GM21381 (cell line): ENCODE results near the gene SPECC1L.
"Not testable (repeated sequence)": the region's sequence is repeated elsewhere in the genome, so short reads cannot be mapped to it uniquely, and the experiment has no call there.

Source experiments
- ATAC-seq: cut with Tn5 transposase; IDR thresholded peaks from one replicate; pipeline ENCODE4 v1.9.1; 2021; ENCODE audit warnings: mild to moderate bottlenecking, moderate library complexity; ENCODE audit not compliant: unreplicated experiment

SPECC1L gene

DNA sequence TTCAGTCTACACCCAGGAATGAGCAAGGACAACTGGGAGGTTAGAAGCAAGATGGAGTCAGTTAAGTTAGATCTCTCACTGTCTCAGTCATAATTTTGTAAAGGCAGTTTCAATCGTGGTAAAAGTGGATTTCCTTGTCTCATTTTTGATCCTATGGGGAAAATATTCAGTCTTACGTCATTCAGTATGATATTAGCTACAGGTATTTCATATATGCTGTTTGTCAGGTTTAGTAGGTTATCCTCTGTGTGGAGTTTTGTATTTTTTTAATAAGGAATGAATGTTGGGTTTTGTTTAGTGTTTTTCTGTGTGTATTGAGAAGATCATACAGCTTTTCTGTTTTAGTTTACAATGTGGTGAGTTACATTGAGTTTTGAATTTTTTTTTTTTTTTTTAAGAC lies 11.8 kb downstream of the SPECC1L start:
- no peak for ATAC-seq

DNA sequence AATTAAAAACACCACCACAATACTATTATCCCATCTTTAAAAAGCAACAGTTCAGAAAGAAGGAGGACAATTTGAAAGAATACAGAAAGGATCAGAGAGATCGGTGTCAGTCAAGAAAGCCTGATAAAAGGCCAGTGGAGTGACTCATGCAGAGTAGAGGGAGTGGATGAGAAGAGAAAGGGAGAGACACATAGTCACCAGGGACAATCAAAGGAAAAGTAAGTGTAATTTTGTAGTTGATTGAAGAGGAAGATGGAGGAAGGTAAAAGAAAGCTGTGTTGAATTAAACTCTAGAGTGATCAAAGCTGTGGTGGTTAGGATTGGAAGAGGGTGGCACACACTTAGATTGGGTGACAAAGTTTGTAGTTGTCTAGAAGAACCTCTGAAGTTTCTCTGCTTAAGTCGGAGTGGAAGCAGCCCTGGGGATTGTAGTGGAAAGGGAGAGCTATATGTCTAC lies 14.1 kb downstream of the SPECC1L start:
- no peak for ATAC-seq

DNA sequence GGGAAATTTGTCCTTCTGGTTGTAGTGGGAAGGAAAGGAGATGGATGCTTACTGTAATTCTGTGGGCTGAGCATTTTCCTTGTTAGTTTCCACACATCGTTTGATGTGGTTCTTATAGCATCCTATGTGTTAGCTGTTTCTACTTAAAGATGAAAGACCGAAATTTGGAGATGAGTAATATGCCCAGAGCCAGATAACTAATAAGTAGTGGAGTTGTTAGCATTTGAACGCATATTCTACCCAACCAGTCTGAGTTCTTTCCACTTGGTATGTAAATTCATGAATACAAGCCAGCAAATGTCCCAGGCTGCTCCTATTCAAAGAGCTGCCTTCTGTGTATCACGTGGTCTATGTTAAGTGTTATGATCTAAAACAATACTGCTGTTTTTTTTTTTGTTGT lies 14.6 kb downstream of the SPECC1L start:
- no peak for ATAC-seq

DNA sequence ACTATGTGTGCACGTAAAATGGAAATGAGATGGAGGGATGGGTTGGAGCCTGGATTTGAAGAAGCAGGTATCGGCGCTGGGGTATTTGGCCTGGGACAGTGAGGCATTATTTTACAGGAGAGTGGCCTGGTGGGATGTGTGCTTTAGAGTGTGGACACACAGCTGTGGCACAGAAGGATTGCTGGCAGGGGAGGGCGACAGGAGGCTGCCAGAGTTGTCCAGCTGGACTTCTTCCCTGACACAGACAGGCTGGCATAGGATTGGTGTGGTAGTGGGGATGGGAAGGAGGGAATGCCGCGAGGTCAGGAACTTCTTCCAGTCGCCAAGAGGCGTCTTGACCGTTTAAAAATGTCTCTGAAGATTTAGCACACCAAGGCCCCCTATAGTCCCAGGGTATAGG lies 16.6 kb downstream of the SPECC1L start:
- not testable (repeated sequence) for ATAC-seq

DNA sequence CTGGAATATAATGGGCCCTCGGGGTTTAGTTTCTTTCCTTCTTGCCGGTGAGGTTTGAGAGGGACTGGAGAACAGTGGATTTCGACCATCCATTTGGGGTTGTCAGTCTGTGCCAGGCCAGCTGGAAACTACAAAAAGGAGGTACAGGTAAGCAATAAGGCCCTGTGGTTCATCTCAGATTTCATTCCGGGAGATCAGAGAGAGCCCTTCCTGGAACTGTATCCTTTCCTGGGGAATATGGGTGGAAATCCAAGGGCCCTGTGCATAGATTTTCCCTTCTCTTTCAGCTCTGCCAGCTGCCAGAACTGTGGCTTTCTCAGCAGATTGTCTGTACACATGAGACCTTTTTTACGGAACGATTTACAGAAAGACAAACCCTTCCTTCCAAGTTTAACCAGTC lies 17.2 kb downstream of the SPECC1L start:
- ATAC-seq = not testable (repeated sequence)

DNA sequence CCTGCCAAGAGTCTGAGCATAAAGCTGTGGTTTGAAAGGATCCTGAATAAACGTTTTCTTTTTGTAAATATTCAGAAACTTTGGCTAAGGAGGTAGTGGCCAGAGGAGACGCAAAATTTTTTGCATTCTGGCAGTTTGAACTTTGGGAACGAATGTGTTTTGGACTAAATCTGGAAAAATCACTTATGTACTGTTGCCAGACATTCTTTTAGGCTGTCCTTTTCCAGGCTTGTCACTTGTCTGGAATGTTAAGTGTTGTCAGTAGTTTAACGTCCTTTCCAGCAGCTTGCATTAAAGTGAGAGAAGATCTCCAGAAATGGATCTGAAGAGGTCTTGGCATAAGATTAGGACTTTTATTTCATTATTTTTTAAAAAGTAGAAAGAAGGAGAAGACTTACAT lies 18.5 kb downstream of the SPECC1L start:
- no peak for ATAC-seq

DNA sequence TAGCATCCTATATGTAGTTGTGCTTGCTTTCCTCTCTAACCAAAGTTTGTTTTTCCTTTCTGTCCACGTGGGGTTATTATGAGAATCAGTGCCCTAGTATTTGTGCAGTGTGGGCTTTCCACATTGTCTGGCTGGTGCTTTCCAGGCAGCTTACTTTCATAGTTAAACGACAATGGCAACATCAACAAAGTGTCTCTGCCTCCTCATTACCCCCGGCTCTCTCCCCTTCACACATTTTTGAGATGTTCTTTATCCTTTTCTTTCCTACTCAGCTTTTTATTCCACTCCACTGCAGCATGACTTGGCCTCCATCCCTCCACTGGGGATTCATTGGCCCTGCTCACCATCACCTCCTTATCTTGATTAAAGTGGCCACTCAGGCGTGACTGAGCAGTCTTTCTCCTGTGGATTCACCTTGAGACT lies 19.1 kb downstream of the SPECC1L start:
- ATAC-seq = no peak

DNA sequence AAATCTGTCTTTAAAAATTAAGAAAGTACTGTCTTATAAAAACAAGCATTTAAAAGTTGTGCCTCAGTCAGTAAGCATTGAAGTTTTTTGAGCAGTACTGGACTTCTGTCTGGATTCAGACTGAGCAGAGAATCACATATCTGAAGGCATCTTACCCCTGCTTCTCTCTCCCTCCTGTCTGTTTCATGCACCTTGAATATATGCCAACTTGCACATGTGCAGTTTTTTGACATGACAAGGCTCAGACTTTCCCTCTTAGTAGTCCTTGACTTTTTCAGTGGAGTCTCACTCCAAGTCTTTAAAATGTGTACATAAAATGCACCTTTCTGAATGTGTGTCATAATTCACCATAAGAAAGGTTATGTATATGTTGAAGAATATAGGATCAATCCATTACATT lies 19.8 kb downstream of the SPECC1L start:
- ATAC-seq = no peak

DNA sequence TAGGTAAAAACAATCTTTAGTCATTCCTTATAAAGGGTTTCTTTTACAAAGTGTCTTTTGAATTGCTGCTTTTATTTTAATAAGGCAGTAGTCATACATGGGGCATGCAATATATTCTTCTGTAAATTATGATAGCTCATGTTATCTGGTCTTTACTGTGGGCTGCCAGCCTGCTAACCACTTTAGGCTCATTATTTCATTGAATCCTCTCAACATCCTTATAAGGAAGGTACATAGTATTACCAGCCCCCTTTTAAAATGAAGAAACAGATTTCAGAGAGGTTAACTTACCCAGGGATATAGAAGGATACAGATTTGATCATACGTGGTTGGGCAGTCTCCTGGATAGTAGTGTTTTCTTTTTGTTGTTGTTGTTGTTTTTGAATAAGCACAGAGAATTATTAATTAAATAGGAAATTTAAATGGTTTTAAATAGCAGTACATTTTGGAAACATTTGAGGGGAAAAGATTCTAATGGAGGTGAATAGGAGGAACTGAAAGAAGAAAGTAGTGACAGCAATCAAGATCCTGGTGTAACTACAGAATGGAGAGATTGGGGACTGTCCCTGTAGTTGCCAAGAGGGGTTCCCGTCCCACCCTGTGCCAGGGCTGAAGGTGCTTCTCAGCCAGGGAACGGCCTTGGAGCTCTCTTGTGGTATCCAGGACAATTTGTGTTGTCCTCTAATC lies 21.0 kb downstream of the SPECC1L start:
- no peak for ATAC-seq

DNA sequence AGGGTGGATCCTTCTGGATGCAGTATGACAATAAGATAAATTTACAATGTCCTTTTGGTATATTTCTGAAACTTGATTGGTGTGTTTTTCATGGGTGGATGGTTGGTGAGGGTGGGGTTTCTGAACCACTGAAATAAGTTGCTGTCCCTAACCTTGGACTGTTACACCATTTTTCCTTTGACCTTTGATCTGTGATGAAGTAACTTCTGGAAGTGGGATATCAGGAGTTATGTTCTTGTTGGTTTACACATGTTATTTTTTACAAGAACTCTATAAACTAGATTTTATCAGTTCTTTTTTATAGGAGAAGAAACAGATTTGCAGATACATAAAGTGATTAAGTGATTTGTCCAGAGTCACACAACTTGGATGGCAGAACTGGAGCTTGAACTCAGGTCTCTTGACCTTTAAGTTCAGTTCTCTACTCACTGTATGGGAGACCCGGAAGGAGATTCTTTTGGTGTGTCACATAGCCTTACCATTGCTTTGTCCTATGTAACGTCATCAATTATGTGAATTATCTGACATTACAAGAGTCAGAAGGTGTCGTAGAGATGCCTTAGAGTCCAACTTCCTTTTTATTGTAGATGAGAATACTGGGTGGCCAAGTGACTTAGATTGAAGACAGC lies 21.7 kb downstream of the SPECC1L start:
- ATAC-seq = not testable (repeated sequence)

DNA sequence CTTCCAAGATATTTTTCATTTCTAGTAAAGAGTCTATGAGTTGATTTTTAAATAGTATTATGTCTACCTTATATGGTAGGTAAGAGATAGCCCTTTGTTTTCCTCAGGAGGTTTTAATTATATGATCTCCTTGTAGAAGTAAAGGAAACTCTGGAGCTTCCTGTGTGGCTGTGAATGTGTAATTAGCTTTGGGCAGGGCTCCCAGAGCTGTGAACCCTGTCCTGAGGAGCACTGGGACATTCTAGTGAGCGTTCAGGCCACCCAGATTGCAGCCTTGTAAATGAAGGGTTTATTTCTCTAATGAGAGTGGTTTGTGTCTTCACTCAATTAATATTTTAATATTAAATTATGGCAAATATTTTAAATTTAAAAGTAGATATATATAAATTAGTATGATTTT lies 24.3 kb downstream of the SPECC1L start:
- not testable (repeated sequence) for ATAC-seq

DNA sequence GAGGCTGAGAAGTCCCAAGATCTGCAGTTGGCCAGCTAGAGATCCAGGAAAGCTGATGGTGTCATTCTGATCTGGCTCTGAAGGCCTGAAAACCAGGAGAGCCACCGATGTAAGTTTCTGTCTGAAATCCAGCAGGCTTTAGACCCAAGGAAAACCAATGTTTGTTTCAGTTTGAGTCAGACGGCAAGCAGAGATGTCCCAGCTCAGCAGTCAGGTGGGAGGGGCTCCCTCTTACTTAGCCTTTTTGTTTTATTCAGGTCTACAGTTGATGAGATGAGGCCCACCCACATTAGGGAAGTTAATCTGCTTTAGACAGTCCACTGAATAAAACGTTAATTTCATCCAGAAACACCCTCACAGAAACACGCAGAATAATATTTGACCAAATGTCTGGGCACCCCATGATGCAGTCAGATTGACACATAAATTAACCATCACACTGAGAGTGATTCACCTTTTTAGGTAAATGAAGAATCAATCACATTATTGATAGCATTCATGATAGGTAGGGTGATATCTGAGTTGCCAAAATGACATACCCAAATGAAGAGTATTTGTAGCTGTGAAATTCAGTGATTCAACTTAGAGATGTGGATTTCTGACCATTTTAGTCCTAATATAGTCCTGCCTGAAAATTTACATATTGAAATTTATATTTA lies 28.0 kb downstream of the SPECC1L start:
- ATAC-seq = not testable (repeated sequence)

DNA sequence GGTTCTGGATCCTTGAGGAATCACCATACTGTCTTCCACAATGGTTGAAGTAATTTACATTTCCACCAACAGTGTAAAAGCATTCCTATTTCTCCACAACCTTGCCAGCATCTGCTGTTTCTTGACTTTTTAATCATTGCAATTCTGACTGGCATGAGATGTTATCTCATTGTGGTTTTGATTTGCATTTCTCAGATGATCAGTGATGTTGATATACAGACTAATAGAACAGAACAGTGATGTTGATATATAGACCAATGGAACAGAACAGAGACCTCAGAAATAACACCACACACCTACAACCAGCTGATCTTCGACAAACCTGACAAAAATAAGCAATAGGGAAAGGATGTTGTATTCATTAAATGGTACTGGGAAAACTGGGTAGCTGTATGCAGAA lies 29.9 kb downstream of the SPECC1L start:
- ATAC-seq = not testable (repeated sequence)

DNA sequence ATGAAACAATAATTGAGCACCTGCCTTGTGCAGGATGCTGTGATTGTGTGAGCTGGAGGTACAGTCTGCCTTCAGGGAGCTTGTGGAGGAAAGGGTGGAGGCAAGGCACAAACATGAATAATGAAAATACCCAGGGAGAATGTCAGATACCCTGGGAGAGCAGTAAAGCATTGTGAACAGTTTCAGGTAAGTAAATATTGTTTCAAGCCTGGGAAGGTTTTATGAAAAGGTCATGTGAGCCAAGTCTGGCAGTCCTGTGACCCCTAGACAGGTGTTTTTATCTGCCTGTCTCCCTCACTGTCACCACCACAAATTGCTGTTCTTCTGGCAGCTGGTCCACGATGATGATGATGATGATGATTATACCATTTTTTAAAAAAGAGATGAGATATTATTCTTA lies 32.0 kb downstream of the SPECC1L start:
- ATAC-seq = no peak

DNA sequence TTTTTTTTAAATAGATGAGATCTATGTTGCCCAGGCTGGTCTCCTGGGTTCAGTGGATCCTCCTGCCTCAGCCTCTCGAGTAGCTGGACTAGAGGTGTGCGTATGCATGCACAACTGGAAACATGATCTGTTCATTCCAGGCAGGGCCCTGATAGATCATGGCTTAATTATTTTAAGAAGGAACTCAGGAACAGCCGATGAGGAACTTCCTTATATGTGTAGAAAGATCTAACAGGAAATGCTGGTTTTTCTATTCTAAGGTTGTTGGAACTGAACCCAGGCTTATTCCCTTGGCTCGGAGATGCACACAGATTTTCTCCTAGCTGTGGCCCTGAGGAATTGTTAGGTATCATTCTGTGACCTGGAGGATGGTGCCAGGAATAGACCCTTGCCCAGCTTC lies 32.4 kb downstream of the SPECC1L start:
- no peak for ATAC-seq

DNA sequence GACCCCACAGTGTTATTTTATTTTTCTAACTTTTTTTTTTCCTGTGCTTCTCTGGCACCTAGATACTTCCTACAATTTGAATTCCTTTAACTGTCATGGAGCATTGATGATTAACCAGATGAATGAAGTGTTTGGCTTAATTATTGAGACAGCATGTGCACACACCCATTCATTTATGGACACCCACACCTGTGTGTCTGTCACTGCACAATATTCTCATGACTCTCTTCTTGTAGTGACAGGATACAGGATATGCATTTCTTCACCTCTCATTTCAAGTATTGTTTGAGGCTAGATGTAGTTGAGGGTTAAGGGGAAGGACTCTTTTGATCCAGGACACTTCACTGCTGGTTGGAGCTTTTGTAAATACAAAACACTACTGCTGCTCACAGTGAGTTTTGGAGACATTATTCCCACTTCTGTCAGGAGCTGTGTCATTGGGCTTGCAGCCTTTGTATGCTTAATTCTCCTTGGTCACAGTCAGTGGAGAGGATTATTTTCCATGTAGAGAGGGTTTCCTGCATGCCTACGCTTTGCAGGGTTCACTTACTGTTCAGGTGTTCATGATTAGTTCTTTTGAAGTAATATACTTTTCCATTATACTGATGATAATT lies 33.5 kb downstream of the SPECC1L start:
- ATAC-seq = no peak

DNA sequence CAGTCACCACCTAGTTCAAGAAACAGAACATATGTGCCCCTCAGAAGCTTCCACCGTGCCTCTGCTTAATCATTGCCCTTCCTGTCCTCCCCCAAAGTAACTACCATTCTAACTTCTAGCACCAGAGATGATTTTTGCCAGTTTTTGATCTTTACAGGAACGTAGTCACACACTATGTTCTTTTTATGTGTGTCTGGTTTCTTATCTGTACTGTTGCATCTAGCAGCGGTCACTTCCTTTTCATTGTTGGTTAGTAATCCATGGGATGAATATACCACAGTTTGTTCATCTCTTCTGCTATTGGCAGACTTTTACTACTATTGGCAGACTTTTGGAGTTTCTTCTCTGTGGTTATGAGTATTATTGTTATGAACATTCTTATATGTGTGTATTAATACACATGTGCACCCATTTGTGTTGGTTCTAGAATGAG lies 34.6 kb downstream of the SPECC1L start:
- no peak for ATAC-seq

DNA sequence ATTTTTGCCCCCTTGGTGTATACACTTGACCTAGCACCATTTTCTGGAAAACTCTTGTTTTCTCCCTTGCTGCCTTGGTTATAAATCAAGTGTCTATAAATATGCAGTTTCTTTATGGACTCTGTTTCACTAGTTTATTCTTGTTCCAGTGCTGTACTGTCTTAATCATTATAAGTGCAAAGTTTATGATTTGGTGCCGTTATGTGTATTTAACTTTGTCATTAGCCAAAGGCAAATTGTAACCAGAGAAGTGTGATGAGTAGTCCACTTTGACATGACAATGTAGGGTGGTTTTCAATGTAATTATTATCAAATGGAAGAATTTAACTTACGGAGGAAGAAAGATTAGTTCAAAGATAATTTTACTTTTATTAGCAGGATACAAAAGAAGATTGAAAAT lies 40.3 kb downstream of the SPECC1L start:
- ATAC-seq = no peak

DNA sequence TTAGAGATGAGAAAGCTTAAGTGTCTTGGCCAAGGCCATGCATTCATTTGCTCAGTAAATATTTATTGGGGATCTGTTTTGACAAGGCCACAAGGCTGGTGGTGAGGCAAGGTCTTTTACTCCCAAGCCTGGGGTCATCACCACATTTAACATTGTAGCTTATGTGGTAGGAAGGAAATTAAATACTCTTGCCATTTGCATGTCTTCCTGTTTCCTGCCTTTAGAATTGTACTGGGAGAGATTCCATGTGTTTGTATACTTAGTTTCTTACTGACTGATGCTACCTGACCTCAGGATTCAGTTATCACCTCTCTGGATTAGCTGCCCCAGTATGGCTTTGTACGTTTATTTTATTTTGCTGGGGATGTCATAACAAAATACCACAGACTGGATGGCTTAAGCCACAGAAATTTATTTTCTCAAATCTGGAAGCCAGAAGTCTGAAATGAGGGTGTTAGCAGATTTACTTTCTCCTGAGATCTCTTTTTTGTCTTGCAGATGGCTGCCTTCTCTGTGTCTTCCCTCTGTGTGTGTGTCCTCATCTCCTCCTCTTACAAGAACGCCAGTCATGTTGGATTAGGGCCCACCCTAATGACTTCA lies 44.8 kb downstream of the SPECC1L start:
- no peak for ATAC-seq

DNA sequence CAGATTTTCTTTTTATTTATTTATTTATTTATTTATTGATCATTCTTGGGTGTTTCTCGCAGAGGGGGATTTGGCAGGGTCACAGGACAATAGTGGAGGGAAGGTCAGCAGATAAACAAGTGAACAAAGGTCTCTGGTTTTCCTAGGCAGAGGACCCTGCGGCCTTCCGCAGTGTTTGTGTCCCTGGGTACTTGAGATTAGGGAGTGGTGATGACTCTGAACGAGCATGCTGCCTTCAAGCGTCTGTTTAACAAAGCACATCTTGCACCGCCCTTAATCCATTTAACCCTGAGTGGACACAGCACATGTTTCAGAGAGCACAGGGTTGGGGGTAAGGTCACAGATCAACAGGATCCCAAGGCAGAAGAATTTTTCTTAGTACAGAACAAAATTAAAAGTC lies 45.6 kb downstream of the SPECC1L start:
- not testable (repeated sequence) for ATAC-seq

DNA sequence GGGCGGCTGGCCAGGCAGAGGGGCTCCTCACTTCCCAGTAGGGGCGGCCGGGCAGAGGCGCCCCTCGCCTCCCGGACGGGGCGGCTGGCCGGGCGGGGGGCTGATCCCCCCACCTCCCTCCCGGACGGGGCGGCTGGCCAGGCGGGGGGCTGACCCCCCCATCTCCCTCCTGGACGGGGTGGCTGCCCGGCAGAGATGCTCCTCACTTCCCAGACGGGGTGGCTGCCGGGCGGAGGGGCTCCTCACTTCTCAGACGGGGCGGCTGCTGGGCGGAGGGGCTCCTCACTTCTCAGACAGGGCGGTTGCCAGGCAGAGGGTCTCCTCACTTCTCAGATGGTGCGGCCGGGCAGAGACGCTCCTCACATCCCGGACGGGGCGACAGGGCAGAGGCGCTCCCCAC lies 46.9 kb downstream of the SPECC1L start:
- not testable (repeated sequence) for ATAC-seq
